ENCODE results near the gene RCSD1. TPM values are rescaled to one million over a fixed set of nuclear protein-coding genes. Genes with fewer than 3 reads are reported as not detected.

The RCSD1 gene
- total RNA-seq, 2 donors from 2014 or later: 4.7 to 5.7 TPM

- Histone ChIP-seq H3K4me3 (no peak overlapping the region), H3K9me3 (no peaks in the 10 kb centered on the region), H3K27ac (no peak overlapping the region), H3K9ac (ENCODE audit: low read depth in 2 of 2, low read length in 2 of 2) (peak overlapping the region in 1 of 2 donors; percentile 26), H3K36me3 (no peaks in the 10 kb centered on the region), H3K27me3 (no peaks in the 10 kb centered on the region), H3K4me1 (no peaks in the 10 kb centered on the region)
- intact Hi-C loops (cut with DNase I): loop anchor here (5.0 to 10.0 kb wide), 2 partner anchors 82 to 205 kb away; no protein-coding TSS in a partner anchor
- peak; percentile 27 for DNase-seq
- peak; percentile 46 for TF ChIP-seq CTCF (IDR thresholded peaks at IDR 0.05)
These were observed 30.0 kb upstream of the RCSD1 start for GRCh38 chr1:167599957-167600581.

GRCh38 chr1:167601442-167602383 lies 28.3 kb upstream of the RCSD1 start:
- DNase-seq: peak; percentile 29
- H3K9me3 ChIP-seq: no peaks in the 10 kb centered on the region
- H3K36me3 ChIP-seq: no peaks in the 10 kb centered on the region
- no peak for TF ChIP-seq CTCF (IDR thresholded peaks at IDR 0.05)
- H3K27ac ChIP-seq: no peak overlapping the region
- no peaks in the 10 kb centered on the region for H3K27me3 ChIP-seq
- peak overlapping the region in 1 of 2 donors; percentile 31 for H3K9ac ChIP-seq (ENCODE audit: low read depth in 2 of 2, low read length in 2 of 2)
- H3K4me1 ChIP-seq: no peaks in the 10 kb centered on the region
- no peak overlapping the region for H3K4me3 ChIP-seq
- intact Hi-C loops (cut with DNase I): loop anchor here (5.0 to 10.0 kb wide), 2 partner anchors 81 to 203 kb away; no protein-coding TSS in a partner anchor

- Histone ChIP-seq H3K9me3 (no peaks in the 10 kb centered on the region), H3K27ac (no peak overlapping the region), H3K27me3 (no peaks in the 10 kb centered on the region), H3K9ac (ENCODE audit: low read depth in 2 of 2, low read length in 2 of 2) (no peak overlapping the region), H3K4me3 (no peak overlapping the region), H3K36me3 (no peaks in the 10 kb centered on the region), H3K4me1 (no peaks in the 10 kb centered on the region)
- intact Hi-C loops (cut with DNase I): loop anchor here (5.0 to 10.0 kb wide), 2 partner anchors 79 to 202 kb away; no protein-coding TSS in a partner anchor
- DNase-seq: no peak
- TF ChIP-seq CTCF (IDR thresholded peaks at IDR 0.05): no peak
These were observed 27.2 kb upstream of the RCSD1 start for GRCh38 chr1:167602840-167603239.

GRCh38 chr1:167605576-167605975 lies 24.5 kb upstream of the RCSD1 start:
- Histone ChIP-seq H3K9me3 (no peaks in the 10 kb centered on the region), H3K4me1 (no peaks in the 10 kb centered on the region), H3K36me3 (no peaks in the 10 kb centered on the region), H3K27me3 (no peaks in the 10 kb centered on the region), H3K27ac (no peak overlapping the region), H3K9ac (ENCODE audit: low read depth in 2 of 2, low read length in 2 of 2) (no peak overlapping the region), H3K4me3 (no peak overlapping the region)
- TF ChIP-seq CTCF (IDR thresholded peaks at IDR 0.05): no peak
- DNase-seq: no peak
- intact Hi-C loops (cut with DNase I): loop anchor here (10.0 kb wide), 1 partner anchor 199 kb away; no protein-coding TSS in a partner anchor

GRCh38 chr1:167611983-167612382 lies 18.0 kb upstream of the RCSD1 start:
- no peak for TF ChIP-seq CTCF (IDR thresholded peaks at IDR 0.05)
- H3K36me3 ChIP-seq: no peaks in the 10 kb centered on the region
- no peaks in the 10 kb centered on the region for H3K27me3 ChIP-seq
- H3K27ac ChIP-seq: no peak overlapping the region
- no peak overlapping the region for H3K9ac ChIP-seq (ENCODE audit: low read depth in 2 of 2, low read length in 2 of 2)
- no peaks in the 10 kb centered on the region for H3K9me3 ChIP-seq
- intact Hi-C loops (cut with DNase I): no loop called here
- H3K4me1 ChIP-seq: peaks cover under 1% of the 10 kb centered on the region
- DNase-seq: no peak
- H3K4me3 ChIP-seq: no peak overlapping the region

Data from colonic mucosa (tissue), 4 donors.